Stimulated activated naive CD8-positive, alpha-beta T cell treated with anti-CD3 and anti-CD28 coated beads, Interleukin-15, Interleukin-2, amounts not matched to agents 100 ng/mL and 50 ng/mL, for 24 hours (primary cell): ENCODE results near the gene SCRT2.
"Not testable (repeated sequence)": the region's sequence is repeated elsewhere in the genome, so short reads cannot be mapped to it uniquely, and the experiment has no call there.

ENCODE experiments used
- H3K27ac Mint-ChIP-seq: one replicate; pipeline ENCODE4 v1.8.0; 2021; ENCODE audit warnings: mild to moderate bottlenecking, mixed read lengths
- H3K27me3 Mint-ChIP-seq: one replicate; pipeline ENCODE4 v1.8.0; 2021; ENCODE audit warnings: mixed read lengths
- H3K36me3 Mint-ChIP-seq: one replicate; pipeline ENCODE4 v1.8.0; 2021; ENCODE audit warnings: low read depth, mixed read lengths
- H3K4me1 Mint-ChIP-seq: one replicate; pipeline ENCODE4 v1.8.0; 2021; ENCODE audit warnings: low read depth, mixed read lengths
- H3K4me3 Mint-ChIP-seq: one replicate; pipeline ENCODE4 v1.8.0; 2021; ENCODE audit warnings: mild to moderate bottlenecking, mixed read lengths
- H3K9me3 Mint-ChIP-seq: one replicate; pipeline ENCODE4 v1.8.0; 2021; ENCODE audit warnings: mixed read lengths

Gene SCRT2

DNA sequence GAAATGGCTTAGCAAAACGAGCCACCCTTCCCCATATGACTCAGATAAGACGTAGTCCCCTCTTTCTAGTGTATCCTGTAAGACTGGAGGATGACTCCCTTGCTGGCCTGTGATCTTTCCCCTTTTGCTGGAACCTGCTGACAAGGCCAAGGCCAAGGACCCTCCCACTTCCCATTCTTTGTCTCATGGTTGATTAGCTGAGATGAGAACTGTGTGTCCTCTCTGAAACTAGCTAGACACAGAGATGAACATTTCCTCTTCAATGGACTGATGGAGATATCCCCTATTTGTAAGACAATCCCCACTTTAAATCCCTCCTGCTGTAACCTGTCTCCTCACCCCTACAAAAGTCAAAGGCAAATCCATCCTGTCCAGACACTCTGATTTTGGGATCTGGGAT lies 33.4 kb upstream of the SCRT2 start:
- Mint-ChIP-seq H3K27ac (no peak overlapping the region), H3K36me3 (no peaks in the 10 kb centered on the region), H3K4me3 (no peak overlapping the region), H3K27me3 (peaks cover 42% of the 10 kb centered on the region), H3K4me1 (no peaks in the 10 kb centered on the region), H3K9me3 (peaks cover 6% of the 10 kb centered on the region)

GRCh38 chr20:707451-708110 lies 32.0 kb upstream of the SCRT2 start:
- H3K27ac Mint-ChIP-seq = no peak overlapping the region

DNA sequence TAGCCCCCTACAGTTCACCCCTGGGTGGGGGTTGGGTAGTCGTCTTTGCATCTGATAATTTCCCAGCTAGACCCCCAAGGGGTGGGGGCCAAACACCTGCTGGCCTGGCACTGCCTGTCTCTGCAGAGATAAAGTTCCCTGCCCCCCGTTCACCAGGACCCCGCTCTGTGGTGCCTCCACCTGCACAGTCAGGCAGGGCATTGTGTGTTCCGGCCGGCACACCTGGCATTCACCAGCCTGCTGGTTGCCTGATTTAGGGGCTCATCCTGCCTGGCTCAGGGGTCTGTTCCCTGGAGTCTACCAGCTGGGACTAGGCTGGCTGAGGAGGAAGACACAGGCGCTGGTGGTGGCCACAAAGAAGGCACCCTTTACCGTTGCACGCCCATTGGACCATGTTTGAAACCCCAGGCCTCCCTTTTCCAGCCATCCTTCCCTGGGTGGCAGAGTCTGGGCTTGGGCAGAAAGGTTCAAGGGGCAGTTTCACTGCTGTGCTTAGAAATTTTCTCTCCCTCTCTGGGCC lies 30.8 kb upstream of the SCRT2 start:
- H3K9me3 Mint-ChIP-seq = no peaks in the 10 kb centered on the region
- H3K36me3 Mint-ChIP-seq = no peaks in the 10 kb centered on the region
- no peak overlapping the region for H3K27ac Mint-ChIP-seq
- no peak overlapping the region for H3K4me3 Mint-ChIP-seq
- peaks cover 26% of the 10 kb centered on the region for H3K27me3 Mint-ChIP-seq
- no peaks in the 10 kb centered on the region for H3K4me1 Mint-ChIP-seq

More at GRCh38 chr20:707451-708110, 32.0 kb upstream of the SCRT2 start:
- Mint-ChIP-seq H3K4me3 (no peak overlapping the region), H3K4me1 (no peaks in the 10 kb centered on the region), H3K9me3 (no peaks in the 10 kb centered on the region), H3K27me3 (peaks cover 36% of the 10 kb centered on the region), H3K36me3 (no peaks in the 10 kb centered on the region)

GRCh38 chr20:704726-705125 lies 29.1 kb upstream of the SCRT2 start:
- Mint-ChIP-seq H3K36me3 (no peaks in the 10 kb centered on the region), H3K4me3 (no peak overlapping the region), H3K27ac (no peak overlapping the region), H3K27me3 (peaks cover 18% of the 10 kb centered on the region), H3K9me3 (no peaks in the 10 kb centered on the region), H3K4me1 (no peaks in the 10 kb centered on the region)

DNA sequence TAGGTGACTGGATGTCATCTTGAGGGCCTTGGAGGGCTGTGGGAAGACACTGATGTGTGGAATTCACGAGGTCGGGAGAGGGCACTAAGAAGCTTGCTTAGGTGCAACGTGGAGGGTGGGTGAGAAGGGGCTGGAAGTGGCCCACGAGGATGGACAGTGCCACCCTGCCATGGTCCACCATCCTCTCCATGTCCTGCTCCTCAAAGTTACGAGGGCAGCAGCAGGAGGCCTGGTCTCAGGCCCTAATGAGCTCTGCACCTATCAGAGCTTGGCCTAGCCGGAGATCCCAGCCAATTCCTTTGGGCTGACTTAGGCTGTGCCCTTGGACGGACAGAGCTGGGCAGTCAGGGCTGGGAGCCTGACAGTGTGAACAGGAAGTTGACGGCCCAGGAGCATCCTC lies 27.8 kb upstream of the SCRT2 start:
- H3K4me3 Mint-ChIP-seq = no peak overlapping the region
- H3K27me3 Mint-ChIP-seq = peaks cover 7% of the 10 kb centered on the region
- no peaks in the 10 kb centered on the region for H3K4me1 Mint-ChIP-seq
- H3K27ac Mint-ChIP-seq = no peak overlapping the region
- no peaks in the 10 kb centered on the region for H3K9me3 Mint-ChIP-seq
- H3K36me3 Mint-ChIP-seq = no peaks in the 10 kb centered on the region

GRCh38 chr20:703006-703405 lies 27.4 kb upstream of the SCRT2 start:
- Mint-ChIP-seq H3K4me3 (no peak overlapping the region), H3K9me3 (no peaks in the 10 kb centered on the region), H3K27ac (no peak overlapping the region), H3K27me3 (peaks cover 11% of the 10 kb centered on the region), H3K36me3 (no peaks in the 10 kb centered on the region), H3K4me1 (no peaks in the 10 kb centered on the region)

DNA sequence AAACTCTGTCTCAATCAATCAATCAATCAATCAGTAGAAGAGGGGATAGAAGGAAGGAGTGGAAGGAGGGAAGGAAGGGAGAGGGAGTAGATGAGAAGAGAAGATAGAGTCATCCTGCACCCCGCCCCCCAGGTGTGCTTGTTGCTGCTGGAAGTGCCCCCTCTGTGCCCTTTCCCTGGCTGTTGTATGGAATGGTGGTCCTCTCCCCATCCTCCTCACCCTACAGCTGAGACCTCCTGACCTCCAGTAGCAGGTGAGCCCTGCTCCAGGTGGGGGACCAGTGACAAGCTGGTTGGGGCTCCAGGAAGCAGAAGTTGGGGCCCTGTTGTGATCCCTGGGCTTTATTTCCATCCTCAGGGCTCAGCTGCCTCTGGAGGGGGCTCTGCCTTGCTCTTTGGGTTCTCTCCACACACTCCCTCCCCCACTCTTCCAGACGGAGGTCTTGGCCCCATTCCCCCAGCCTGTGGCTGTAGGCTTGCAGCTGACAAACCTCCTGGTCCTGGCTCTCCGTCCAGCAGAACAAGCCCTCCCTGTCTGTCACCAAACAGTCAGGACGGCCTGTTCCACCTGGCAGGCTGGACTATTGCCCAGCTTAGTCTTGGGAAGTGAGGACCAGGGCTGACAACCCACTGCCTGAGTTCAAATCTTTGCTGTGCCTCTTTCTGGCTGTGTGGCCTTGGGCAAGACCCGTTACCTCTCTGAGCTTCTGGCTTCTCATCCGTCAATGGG lies 26.0 kb upstream of the SCRT2 start:
- Mint-ChIP-seq H3K27ac (no peak overlapping the region), H3K27me3 (peaks cover 13% of the 10 kb centered on the region), H3K4me1 (no peaks in the 10 kb centered on the region), H3K4me3 (no peak overlapping the region), H3K9me3 (no peaks in the 10 kb centered on the region), H3K36me3 (no peaks in the 10 kb centered on the region)

DNA sequence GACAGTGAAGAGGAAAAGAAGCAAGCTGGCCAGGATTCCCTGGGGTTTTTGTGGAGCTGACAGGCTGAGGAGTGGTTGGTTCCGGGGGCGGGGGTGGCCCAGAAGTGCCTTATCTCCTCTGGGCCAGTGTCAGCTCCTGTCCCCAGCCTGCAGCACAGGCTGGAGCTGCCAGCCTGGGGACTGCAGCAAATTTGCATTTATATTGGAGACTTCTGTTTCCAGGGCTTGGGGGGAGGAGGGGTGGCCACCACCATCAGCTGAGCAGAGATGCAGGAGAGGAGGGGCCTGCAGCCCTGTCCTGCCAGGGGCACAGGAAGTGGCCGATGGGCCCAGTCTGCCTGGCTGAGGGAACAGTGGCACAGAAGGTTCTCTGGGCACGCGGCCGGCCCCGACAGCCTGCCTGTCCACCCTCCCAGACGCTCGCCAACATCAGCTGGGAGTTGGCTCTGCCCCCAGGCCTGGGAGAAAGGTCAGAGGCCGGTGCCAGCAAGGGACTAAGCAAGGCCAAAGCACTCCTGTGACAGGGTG lies 24.3 kb upstream of the SCRT2 start:
- Mint-ChIP-seq H3K9me3 (no peaks in the 10 kb centered on the region), H3K4me3 (no peak overlapping the region), H3K4me1 (no peaks in the 10 kb centered on the region), H3K36me3 (no peaks in the 10 kb centered on the region), H3K27ac (no peak overlapping the region), H3K27me3 (peaks cover 6% of the 10 kb centered on the region)

DNA sequence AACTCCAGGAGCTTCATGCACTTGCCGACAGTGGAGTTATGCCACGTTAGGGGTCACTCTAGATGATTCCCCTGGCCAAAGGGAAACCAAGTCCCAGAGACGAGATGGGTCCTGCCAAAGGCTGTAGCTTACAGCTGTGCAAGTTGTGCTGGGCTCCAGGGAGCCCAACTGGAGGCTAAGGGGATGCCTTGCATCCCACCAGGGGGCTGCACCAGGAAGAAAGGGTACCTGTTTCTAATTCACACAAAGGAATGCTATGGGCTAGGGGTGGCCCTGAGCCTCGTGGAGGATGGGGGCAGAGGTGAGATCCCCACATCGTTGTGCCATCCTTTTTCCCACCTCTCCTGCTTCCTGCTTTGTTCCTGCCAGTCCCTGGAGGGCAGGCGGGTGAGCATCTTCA lies 23.7 kb upstream of the SCRT2 start:
- peaks cover 6% of the 10 kb centered on the region for H3K27me3 Mint-ChIP-seq
- H3K36me3 Mint-ChIP-seq = no peaks in the 10 kb centered on the region
- H3K27ac Mint-ChIP-seq = no peak overlapping the region
- no peak overlapping the region for H3K4me3 Mint-ChIP-seq
- no peaks in the 10 kb centered on the region for H3K9me3 Mint-ChIP-seq
- H3K4me1 Mint-ChIP-seq = no peaks in the 10 kb centered on the region

GRCh38 chr20:698276-698675 lies 22.7 kb upstream of the SCRT2 start:
- no peak overlapping the region for H3K4me3 Mint-ChIP-seq
- peaks cover 8% of the 10 kb centered on the region for H3K27me3 Mint-ChIP-seq
- no peaks in the 10 kb centered on the region for H3K36me3 Mint-ChIP-seq
- H3K9me3 Mint-ChIP-seq = no peaks in the 10 kb centered on the region
- H3K4me1 Mint-ChIP-seq = no peaks in the 10 kb centered on the region
- no peak overlapping the region for H3K27ac Mint-ChIP-seq

DNA sequence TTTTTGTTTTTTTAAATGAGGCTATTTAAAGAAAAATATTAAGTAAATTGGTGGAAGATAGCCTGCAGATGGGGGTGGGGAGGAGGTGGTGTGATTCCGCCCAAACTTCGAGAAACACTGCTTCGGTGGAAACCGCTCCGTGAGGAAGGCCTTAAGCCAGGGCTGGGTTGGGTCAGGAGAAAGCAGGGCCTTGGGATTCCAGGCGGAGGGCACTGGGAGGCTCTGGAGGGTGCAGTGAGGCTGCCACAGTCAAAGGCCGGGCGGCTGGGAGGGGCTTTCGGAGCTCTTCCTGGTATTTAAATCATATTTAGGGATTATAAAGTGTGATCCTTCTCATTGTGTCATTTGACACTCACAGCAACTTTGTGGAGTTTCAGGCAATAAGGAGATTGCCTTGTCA lies 22.2 kb upstream of the SCRT2 start:
- Mint-ChIP-seq H3K27me3 (peaks cover 9% of the 10 kb centered on the region), H3K9me3 (no peaks in the 10 kb centered on the region), H3K36me3 (no peaks in the 10 kb centered on the region), H3K4me3 (no peak overlapping the region), H3K4me1 (no peaks in the 10 kb centered on the region), H3K27ac (no peak overlapping the region)

DNA sequence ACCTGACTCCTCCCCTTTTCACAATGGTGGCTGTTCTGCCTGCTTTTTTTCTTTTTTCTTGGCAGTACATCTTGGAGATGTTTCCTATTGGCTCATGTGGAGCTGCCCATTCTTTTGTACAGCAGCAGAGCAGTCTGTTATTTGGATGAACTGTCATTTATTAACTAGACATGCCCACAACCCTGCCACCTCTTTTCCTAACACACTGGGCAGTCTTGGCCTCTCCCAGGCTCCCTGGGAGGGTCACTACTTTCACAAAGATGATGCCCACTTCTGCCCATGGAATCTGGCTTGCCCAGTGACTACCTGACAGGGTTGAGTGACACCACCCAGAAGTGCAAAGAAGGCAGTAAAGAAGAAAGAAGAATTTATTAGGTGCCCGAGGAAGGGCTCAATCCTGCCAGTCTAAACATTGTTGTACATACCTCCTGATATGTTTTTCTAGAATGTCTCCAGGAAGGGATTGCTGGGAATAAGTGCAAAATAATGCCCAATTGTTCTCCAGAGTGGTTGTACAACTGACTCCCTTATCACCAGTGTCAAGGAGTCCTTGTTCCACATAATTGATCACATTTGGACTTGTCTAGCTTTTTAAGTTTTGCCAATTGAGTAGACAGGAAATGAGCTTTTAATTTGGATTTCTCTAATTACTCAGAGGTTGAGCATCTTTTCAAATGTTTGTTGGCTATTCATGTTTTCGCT lies 19.7 kb upstream of the SCRT2 start:
- H3K27me3 Mint-ChIP-seq = peaks cover 16% of the 10 kb centered on the region
- H3K4me1 Mint-ChIP-seq = no peaks in the 10 kb centered on the region
- no peak overlapping the region for H3K4me3 Mint-ChIP-seq
- H3K27ac Mint-ChIP-seq = no peak overlapping the region
- H3K9me3 Mint-ChIP-seq = no peaks in the 10 kb centered on the region
- no peaks in the 10 kb centered on the region for H3K36me3 Mint-ChIP-seq

- H3K4me3 Mint-ChIP-seq = no peak overlapping the region
- peaks cover 16% of the 10 kb centered on the region for H3K27me3 Mint-ChIP-seq
These were observed 18.9 kb upstream of the SCRT2 start for GRCh38 chr20:694496-694895.

GRCh38 chr20:693786-694185 lies 18.2 kb upstream of the SCRT2 start:
- peaks cover 19% of the 10 kb centered on the region for H3K27me3 Mint-ChIP-seq
- not testable (repeated sequence) for H3K36me3 Mint-ChIP-seq

More at GRCh38 chr20:694496-694895, 18.9 kb upstream of the SCRT2 start:
- no peak overlapping the region for H3K27ac Mint-ChIP-seq
- H3K36me3 Mint-ChIP-seq = no peaks in the 10 kb centered on the region
- no peaks in the 10 kb centered on the region for H3K4me1 Mint-ChIP-seq
- no peaks in the 10 kb centered on the region for H3K9me3 Mint-ChIP-seq

DNA sequence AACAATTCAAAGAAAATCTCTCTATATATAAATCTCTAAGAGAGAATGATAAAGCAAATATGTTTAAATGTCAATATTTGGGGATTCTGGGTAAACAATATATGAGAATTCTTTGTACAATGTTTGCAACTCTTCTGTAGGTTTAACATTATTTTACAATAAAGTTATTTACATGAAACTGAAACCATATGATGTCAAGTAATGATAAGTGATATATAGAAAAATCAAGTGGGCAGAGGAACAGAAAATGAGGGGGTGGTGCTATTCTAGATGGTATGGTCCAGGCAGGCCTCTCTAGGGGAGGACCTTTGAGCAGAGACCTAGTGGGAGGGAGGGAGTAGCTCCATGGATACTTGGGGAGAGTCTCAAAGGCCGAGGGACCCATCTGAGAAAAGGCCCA lies 16.4 kb upstream of the SCRT2 start:
- H3K36me3 Mint-ChIP-seq = no peaks in the 10 kb centered on the region
- H3K4me3 Mint-ChIP-seq = no peak overlapping the region
- H3K27ac Mint-ChIP-seq = no peak overlapping the region
- no peaks in the 10 kb centered on the region for H3K9me3 Mint-ChIP-seq
- peaks cover 22% of the 10 kb centered on the region for H3K27me3 Mint-ChIP-seq
- no peaks in the 10 kb centered on the region for H3K4me1 Mint-ChIP-seq

More at GRCh38 chr20:693786-694185, 18.2 kb upstream of the SCRT2 start:
- H3K9me3 Mint-ChIP-seq, H3K4me3 Mint-ChIP-seq, H3K4me1 Mint-ChIP-seq, H3K27ac Mint-ChIP-seq: not testable (repeated sequence)
